SIG-M5 treated with dmso at 0.1 percent for 504 hours (cell line): ENCODE data around the gene ATP8A2.

Source experiments
- DNase-seq: peaks from one replicate; lab custom pipeline; 2025; ENCODE audit not compliant: unreplicated experiment; lab: John Stamatoyannopoulos, UW

Gene ATP8A2

DNA sequence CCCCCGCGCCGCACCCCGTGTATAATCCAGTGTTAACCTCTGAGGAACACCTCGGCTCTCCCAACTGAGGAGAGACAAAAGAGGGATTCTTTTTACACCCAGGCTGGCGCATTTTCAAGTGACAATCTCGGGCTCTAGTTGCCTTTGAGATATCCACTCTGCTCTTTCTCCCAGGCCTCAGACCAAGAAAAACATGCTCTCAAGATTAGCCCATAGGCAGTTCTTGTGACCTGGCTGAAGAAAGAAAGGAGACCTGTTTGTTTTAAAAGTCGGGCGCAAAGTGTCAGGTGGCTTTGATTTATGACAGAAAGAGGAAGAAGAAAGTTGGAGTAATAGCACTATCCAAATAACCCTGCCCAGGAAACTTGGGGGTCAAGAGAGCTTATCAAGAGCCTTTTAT, 652.8 kb downstream of the ATP8A2 start:
- no peak for DNase-seq

DNA sequence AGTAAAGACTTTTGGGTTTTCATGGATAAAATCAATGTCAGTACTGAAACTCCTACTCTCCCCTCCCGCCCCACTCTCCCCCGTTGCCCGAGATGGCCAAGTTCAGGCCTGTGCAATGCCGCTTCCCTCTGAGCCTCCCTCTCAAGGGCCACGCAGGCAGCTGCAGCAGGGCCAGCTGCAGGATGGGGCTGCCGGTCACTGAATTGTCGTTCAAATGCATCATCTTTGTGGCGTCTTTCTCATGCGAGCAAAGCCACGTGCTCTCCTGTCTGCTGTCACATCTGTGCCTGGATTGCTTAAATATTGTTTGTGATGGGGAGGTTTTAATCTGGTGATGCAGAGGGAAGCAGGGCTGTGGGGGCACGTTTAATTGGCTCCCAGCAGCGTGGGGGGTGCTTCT, 653.4 kb downstream of the ATP8A2 start:
- no peak for DNase-seq

- DNase-seq, result no peak
These were observed 654.0 kb downstream of the ATP8A2 start for GRCh38 chr13:26025771-26026170.

DNA sequence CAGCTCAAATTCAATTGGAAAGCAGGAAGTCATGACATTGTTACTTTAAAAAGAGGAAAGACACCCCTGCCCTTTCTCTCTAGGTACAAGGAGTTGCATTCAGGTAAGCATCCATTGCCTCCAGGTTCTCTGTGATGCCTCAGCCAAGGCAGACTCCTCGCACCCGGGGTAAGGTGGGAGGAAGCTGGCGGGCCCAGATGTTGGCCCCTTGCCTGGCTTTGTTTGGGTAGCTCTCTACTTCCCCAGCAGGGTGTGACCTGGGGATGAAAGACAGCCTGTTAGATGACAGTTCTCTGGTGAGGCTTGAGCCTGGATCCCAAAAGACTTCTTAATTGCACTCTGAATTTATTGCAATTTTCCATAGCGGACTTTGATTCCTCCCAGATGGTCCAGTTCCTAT, 654.4 kb downstream of the ATP8A2 start:
- no peak for DNase-seq

DNA sequence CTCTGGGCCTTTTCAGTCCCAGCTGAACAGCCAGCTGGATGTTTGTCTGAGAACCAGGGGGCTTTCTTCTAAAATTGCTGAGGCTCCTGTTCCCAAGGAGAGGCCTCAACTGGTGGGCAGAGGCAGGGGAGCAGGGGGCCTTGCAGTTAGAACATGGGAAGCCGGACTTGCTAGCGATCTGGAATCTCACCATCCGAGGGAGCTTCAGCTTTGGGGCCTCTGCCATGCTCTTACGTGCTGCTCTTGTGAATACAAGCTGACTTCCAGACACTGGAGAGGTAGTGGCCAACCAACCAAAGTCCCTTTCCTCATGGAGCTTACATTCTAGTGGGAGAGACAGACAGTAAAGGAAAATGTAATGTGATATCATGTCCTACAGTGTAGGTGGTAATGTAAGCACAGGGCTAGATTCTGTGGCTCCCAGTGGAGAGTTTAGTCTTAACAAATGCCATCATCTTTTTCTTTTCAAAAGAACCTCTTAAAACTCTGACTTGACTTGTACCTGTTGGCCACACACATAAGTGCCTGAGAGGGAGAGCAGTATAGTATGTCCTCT, 657.9 kb downstream of the ATP8A2 start:
- no peak for DNase-seq

GRCh38 chr13:26030331-26030730, 658.6 kb downstream of the ATP8A2 start:
- no peak for DNase-seq

- no peak for DNase-seq
These were observed 662.2 kb downstream of the ATP8A2 start for GRCh38 chr13:26034018-26034417.

GRCh38 chr13:26036383-26036782, 664.6 kb downstream of the ATP8A2 start:
- no peak for DNase-seq

GRCh38 chr13:26037302-26037701, 665.5 kb downstream of the ATP8A2 start:
- peak; percentile 17 for DNase-seq

GRCh38 chr13:26038931-26039475, 667.2 kb downstream of the ATP8A2 start:
- no peak for DNase-seq

DNA sequence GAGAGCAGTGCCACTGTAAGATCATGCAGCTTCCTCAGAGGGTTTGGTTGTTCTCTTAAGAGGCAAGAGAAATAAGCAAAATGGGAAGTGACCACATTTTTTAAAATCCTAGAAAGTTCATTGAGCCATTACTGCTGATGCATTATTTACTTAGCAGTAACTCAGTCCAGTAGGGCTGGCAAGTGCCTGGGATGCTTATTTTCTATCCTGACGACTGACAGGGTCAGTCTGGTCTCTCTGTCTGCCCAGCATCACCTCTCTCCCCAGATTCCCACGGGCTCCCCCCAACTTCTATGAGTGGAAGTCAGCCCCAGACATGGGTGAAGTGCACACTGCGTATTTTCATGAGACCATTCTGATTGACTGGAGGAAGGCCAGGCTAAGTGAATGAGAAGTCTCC, 669.7 kb downstream of the ATP8A2 start:
- DNase-seq, result no peak

DNA sequence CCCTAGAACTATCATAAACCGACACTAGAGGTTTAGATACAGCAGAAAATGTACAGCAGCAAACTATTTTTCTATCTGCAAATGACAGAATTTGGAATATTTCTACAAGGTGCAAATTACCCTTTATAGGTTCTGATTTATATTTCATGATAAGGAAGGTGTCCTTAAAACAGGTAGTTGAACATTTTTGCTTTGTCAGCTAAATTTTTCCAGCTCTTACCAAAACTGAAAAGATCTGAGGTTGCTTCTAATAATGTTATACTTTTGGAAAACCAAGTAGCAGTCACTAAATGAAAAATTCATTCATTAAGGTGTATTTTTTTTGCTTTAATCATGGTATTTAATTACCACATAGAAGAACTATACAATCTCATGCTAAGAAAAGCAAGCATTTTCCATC, 671.0 kb downstream of the ATP8A2 start:
- no peak for DNase-seq

GRCh38 chr13:26045142-26045541, 673.4 kb downstream of the ATP8A2 start:
- DNase-seq, result no peak

DNA sequence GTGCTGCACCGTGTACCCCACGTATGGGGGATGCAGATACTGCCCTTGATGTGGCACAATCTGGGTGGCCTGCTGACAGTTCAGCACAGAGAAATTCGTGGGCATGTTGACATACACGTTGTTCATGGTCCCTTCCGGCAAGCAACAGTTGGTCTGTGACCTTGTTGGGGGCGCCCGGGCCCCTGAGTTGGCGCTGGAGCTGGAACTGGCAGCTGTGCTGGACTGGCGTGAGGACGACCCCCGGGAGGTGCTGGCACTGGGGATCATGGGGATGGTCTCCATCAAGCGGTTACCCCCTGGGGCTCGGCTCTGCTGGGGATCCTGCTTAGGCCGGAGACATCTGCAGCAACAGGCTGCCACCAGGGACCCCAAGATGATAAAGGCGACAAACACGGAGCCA, 674.9 kb downstream of the ATP8A2 start:
- no peak for DNase-seq

GRCh38 chr13:26047040-26047439, 675.3 kb downstream of the ATP8A2 start:
- no peak for DNase-seq

DNA sequence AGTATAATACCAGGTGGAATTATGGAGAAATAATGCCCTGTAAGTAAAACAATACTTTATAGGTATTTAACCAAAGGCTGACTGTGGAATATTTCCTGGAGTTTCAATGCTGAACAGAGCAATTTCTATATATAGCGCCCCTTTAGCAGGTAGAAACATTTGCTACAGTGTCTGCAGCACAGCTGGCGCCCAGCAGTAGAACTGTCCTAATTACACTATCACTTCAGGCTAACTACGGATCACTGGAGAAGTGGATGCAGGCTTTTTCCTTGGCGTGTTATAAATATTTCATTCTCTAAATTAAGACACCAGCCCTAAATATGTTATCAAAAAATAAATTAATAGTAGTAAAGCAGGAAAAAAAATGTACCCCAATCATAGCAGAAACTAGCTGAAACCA, 677.0 kb downstream of the ATP8A2 start:
- DNase-seq, result no peak

DNA sequence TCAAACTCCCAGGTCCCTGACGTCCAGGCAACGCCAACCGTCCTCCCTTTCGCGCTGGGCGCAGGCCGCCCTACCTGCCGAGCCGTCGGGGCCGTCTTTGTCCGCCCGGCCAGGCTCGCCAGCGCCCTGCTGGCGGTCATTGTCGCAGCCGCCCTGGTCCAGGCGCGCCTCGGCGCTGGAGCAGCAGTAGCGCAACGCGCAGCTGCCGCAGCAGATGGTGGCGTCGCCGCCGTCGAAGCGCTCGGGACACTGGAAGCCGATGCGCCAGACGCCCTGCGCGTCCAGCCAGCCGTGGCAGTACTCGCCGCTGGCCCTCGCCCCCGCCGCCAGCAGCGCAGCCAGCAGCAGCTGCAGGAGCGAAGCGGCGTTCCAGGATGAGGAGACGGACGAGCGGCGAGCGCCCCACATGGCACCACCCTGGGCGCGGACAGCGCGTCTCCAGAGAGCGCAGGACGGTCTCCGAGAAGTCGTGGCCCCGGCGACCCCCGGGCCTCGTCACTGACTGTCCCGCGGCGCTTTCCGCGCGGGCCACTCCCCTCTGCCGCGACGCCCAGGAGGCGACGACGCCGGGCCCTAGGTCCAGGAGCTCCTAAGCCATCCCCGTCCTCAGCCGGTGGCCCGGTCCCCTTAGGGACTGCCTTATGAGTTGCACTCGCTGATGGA, 678.9 kb downstream of the ATP8A2 start:
- no peak for DNase-seq

- no peak for DNase-seq
These were observed 679.5 kb downstream of the ATP8A2 start for GRCh38 chr13:26051231-26051656.

DNA sequence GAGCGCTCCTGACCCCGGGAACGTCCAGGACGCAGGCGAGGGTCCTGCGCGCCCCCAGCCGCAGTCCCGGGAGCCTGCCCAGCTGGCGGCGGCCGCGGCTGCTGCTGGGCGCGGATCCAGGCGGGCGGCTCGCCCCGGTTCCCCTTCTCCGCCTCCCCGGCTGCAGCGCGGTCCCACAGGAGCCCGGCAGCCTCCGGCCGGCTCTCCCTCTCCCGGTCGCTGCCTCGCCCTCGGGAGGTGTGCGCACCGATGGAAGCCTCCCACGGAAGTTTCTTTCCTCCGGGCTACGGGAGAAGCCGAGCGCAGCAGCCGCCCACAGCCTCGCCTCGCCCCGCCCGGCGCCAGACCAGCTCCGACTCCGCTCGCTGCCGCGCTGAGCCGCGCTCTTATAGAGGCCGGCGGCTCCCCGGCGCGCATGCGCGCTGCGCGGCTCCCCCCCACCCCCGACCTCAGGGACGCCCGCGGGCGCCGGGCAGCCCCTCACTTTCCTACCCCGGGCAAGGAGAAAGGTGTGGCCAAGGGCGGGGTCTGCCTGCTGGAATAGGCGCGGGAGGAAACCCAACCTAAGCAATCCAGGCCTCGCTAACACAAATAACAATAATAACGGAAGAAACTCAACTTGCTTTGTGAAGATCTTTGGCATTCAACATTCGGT, 680.0 kb downstream of the ATP8A2 start, which contains the start of gene SHISA2:
TSS of gene SHISA2 (minus strand) at position 360 of the 655 bp plus-strand sequence. CDS start 1,041 bp downstream, outside the sequence.
- DNase-seq, result no peak

DNA sequence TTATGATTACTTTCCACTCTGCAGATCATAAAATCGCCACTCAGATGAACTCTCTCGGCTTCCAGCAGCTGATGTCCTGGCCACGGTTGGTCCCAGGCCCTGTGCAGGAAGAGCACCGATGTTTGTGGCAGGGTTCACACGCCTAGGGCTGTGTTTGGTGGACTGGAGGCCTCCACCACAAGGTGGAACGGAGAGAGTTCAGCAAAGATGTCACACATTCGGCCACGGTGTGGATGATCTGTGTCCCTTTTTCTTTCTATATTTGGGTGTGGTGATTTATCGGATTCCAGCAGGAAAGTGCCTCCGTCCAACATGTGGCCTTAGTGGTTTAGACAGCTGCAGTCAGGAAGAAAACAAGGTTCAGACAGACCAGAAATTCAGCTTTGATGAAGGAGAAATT, 680.6 kb downstream of the ATP8A2 start:
- DNase-seq, result no peak

GRCh38 chr13:26053418-26053980, 681.7 kb downstream of the ATP8A2 start:
- DNase-seq, result no peak

DNA sequence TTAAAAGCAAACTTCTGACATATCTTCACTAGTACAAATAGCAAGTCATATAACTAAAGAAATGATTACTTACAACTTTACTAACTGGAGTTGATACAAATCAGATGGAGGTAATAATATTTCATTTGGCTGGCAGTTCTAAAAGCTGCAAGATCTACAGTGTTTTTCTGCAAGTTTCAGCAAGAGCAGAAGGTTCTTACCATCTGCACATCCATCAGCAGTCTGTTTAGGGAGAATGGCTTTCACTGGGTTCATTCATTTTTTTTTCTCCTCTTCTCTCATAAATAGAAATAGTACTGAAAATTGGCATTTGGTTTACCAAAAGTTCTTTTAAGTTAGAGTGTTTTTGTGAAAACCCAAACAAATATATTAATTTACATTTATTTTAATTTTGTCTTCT, 683.1 kb downstream of the ATP8A2 start:
- DNase-seq, result no peak
